ENCODE data around the gene WDFY4. TPM values are rescaled to one million over a fixed set of nuclear protein-coding genes. Genes with fewer than 3 reads are reported as not detected.
A peak's percentile ranks its signal among the peaks of the same experiment; 100 is the strongest.

WDFY4 gene
- total RNA-seq, 2 donors from 2014 or later: 0.70 to 2.0 TPM

DNA sequence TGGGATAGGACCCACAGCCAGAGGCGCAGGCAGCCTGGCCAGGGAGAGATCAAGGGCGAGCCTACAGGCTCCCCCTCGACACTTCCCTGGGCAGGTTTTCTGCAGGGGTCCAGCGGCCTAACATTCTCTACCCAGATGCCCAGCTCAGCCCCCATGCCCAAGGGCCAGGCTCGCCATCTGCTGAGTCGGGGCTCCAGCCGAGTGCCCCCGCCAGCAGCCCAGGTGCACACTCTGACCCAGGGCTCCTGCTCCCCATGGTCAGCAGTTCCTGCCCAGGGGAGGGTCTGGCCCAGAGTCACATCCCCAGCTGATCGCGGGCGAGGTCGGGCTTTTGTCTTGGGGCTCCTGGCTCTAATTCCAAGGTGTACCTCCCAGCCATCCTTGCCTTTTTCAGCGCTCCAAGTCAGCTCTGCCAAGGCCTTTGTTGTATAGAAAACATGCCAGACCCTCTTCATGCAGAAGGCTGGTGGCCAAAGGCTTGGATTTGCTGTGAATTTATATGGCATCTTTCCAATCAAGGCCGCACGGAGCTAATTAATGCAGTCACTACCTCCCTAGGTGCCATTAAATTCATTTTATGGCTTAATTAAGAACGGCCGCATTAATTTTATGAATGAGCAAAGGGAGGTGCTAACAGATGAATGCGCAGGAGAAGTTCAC, 134.3 kb downstream of the WDFY4 start:
- TF ChIP-seq, protein P1, sequence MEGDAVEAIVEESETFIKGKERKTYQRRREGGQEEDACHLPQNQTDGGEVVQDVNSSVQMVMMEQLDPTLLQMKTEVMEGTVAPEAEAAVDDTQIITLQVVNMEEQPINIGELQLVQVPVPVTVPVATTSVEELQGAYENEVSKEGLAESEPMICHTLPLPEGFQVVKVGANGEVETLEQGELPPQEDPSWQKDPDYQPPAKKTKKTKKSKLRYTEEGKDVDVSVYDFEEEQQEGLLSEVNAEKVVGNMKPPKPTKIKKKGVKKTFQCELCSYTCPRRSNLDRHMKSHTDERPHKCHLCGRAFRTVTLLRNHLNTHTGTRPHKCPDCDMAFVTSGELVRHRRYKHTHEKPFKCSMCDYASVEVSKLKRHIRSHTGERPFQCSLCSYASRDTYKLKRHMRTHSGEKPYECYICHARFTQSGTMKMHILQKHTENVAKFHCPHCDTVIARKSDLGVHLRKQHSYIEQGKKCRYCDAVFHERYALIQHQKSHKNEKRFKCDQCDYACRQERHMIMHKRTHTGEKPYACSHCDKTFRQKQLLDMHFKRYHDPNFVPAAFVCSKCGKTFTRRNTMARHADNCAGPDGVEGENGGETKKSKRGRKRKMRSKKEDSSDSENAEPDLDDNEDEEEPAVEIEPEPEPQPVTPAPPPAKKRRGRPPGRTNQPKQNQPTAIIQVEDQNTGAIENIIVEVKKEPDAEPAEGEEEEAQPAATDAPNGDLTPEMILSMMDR (IDR thresholded peaks at IDR 0.05): no peak
- H3K27me3 ChIP-seq: no peaks in the 10 kb centered on the region
- no peaks in the 10 kb centered on the region for H3K36me3 ChIP-seq
- H3K4me3 ChIP-seq: no peak overlapping the region
- peaks cover 0 to under 1% of the 10 kb centered on the region in 2 donors for H3K4me1 ChIP-seq
- no peak overlapping the region for H3K27ac ChIP-seq
- DNase-seq (ENCODE audit: low spot score): no peak
- no peaks in the 10 kb centered on the region for H3K9me3 ChIP-seq

DNA sequence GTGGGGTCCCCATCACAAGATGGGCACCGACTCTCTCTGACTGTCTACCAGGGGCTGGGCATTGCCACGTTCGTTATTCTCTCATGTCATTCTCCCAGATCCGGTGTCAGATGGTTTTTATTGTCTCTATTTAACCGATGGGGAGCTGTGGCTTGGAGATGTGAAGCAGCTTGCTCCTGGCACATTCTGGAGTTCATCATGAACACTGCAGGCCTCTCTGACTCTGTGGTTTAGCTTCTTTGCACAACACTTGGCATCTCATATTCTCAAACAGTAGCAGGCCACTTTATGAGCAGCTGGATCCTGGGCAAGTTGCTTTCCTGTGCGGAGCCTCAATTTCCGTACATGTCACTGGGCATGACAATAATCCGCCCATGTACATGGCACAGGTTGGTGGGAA, 135.1 kb downstream of the WDFY4 start:
- Histone ChIP-seq H3K9me3 (no peaks in the 10 kb centered on the region), H3K27ac (no peak overlapping the region), H3K4me3 (no peak overlapping the region)

DNA sequence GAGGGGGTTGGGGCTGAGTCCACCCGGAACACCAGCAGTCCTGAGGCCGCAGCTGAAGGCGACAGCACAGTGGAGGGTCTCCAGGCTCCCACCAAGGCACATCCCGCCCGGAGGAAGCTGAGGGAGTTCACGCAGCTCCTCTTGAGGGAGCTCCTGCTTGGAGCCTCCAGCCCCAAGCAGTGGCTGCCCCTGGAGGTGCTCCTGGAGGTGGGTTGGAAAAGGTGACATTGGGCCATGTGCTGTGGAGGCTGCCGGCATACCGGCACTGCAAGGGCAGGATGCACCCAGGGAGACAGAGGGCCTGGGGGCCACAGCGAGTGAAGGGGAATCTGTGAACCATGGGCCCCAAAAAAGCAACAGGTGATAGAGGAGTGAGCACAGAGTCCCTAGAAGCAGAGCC, 135.6 kb downstream of the WDFY4 start:
- H3K9me3 ChIP-seq: no peaks in the 10 kb centered on the region
- H3K4me1 ChIP-seq: no peaks in the 10 kb centered on the region
- no peak for DNase-seq (ENCODE audit: low spot score)
- H3K36me3 ChIP-seq: no peaks in the 10 kb centered on the region
- no peak overlapping the region for H3K4me3 ChIP-seq
- H3K27ac ChIP-seq: no peak overlapping the region
- no peaks in the 10 kb centered on the region for H3K27me3 ChIP-seq
- TF ChIP-seq, protein P1 (IDR thresholded peaks at IDR 0.05): no peak

More for the DNA sequence above, 135.1 kb downstream of the WDFY4 start:
- TF ChIP-seq, protein P1 (IDR thresholded peaks at IDR 0.05): no peak
- no peaks in the 10 kb centered on the region for H3K36me3 ChIP-seq
- no peaks in the 10 kb centered on the region for H3K27me3 ChIP-seq
- no peaks in the 10 kb centered on the region for H3K4me1 ChIP-seq
- DNase-seq (ENCODE audit: low spot score): no peak

DNA sequence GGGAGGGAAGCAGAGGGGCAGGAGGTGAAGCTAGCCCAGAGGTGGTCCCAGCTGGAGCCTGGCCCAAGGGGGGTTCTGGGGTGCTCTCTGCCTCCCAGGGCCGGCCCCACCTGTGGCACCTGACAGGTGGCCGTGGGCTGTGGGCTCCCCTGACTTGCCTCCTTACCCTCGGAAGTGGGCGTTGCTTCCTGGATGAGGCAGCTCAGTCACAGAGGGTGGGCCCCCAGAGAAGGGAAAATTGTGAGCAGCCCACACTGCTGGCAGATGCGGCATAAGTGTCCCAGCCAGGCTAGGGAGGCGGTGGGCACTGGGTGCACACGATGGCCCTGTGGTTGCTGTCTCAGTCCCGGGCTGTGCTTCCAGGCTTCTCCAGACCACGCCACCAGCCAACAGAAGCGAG, 136.0 kb downstream of the WDFY4 start:
- no peaks in the 10 kb centered on the region for H3K4me1 ChIP-seq
- H3K27me3 ChIP-seq: no peaks in the 10 kb centered on the region
- TF ChIP-seq, protein P1 (IDR thresholded peaks at IDR 0.05): no peak
- peak; percentile 43 for DNase-seq (ENCODE audit: low spot score)
- no peak overlapping the region for H3K4me3 ChIP-seq
- H3K9me3 ChIP-seq: no peaks in the 10 kb centered on the region
- no peak overlapping the region for H3K27ac ChIP-seq
- no peaks in the 10 kb centered on the region for H3K36me3 ChIP-seq

DNA sequence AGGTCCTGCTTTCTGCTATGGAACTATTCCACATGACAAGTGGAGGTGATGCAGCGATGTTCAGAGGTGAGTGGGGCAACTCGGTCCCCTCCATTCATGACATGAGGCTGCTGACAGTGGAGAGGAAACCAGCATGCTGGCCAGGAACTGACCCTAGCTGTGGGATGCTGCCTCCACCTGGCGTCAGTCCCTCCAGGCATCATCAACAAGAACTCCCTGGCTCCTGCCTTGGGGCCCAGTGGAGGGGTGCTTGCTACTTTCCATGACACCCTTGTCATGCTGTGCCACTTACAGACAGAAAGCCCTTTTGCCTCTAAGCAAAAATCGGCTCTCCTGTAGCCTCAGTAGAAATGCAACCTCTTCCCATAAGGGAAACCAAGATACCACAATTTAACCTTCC, 136.4 kb downstream of the WDFY4 start:
- H3K9me3 ChIP-seq: no peaks in the 10 kb centered on the region

More for the DNA sequence above, 136.4 kb downstream of the WDFY4 start:
- Histone ChIP-seq H3K4me1 (no peaks in the 10 kb centered on the region), H3K27me3 (no peaks in the 10 kb centered on the region), H3K4me3 (no peak overlapping the region), H3K36me3 (no peaks in the 10 kb centered on the region), H3K27ac (no peak overlapping the region)
- TF ChIP-seq, protein P1 (IDR thresholded peaks at IDR 0.05): no peak
- DNase-seq (ENCODE audit: low spot score): no peak
